Keratinocyte (primary cell): ENCODE measurements around the gene PARD3. TPM values are rescaled to one million over a fixed set of nuclear protein-coding genes. Genes with fewer than 3 reads are reported as not detected.

Experiments
- DNase-seq: peaks from one replicate; pipeline ENCODE4 v3.0.0-alpha.2; 2011; ENCODE audit warnings: low read depth, missing footprints, low spot score
- FAIRE-seq: peaks from 2 replicates; lab custom pipeline; 2011; peaks lifted over from hg19 to GRCh38; lab: Jason Lieb, UNC
- H2AFZ ChIP-seq: 2 replicates; pipeline ENCODE4 v1.6.0; 2012; ENCODE audit warnings: low read length, control low read depth, inconsistent platforms; ENCODE audit not compliant: control insufficient read depth
- H3K27ac ChIP-seq: 2 replicates; pipeline ENCODE4 v1.5.1; 2011; ENCODE audit warnings: low read length; ENCODE audit not compliant: control insufficient read depth, insufficient read depth
- H3K27me3 ChIP-seq: 3 replicates; pipeline ENCODE4 v1.6.0; 2011; ENCODE audit warnings: low read length; ENCODE audit not compliant: control insufficient read depth, insufficient read depth; ENCODE audit errors: extremely low read depth
- H3K36me3 ChIP-seq, 2 experiments: 2 replicates in 1 of 2; 3 replicates in 1 of 2; pipeline ENCODE4 v1.5.1; 2011; ENCODE audit warnings: low read length in 2 of 2, mild to moderate bottlenecking in 1 of 2; ENCODE audit not compliant: control insufficient read depth in 2 of 2, insufficient read depth in 2 of 2; ENCODE audit errors: extremely low read depth in 1 of 2
- H3K4me1 ChIP-seq: 3 replicates; pipeline ENCODE4 v1.5.1; 2011; ENCODE audit warnings: low read length; ENCODE audit not compliant: control insufficient read depth, insufficient read depth; ENCODE audit errors: extremely low read depth
- H3K4me2 ChIP-seq: 3 replicates; pipeline ENCODE4 v1.6.0; 2011; ENCODE audit warnings: low read depth, low read length; ENCODE audit not compliant: control insufficient read depth, insufficient read depth; ENCODE audit errors: extremely low read depth
- H3K4me3 ChIP-seq, 3 experiments: fragments of 200-600 bp in 1 of 3; sonication (generic) in 1 of 3; 2 replicates in 2 of 3; 3 replicates in 1 of 3; pipeline ENCODE4 v1.5.1; 2011 to 2016; ENCODE audit warnings: low read length in 3 of 3, mild to moderate bottlenecking in 3 of 3, control low read depth in 2 of 3, inconsistent platforms in 1 of 3, low read depth in 1 of 3, mixed read lengths in 1 of 3, mixed run types in 1 of 3, moderate library complexity in 1 of 3; ENCODE audit not compliant: control insufficient read depth in 2 of 3, insufficient read depth in 2 of 3; ENCODE audit errors: extremely low read depth in 1 of 3
- H3K79me2 ChIP-seq: 2 replicates; pipeline ENCODE4 v1.6.0; 2012; ENCODE audit warnings: low read length; ENCODE audit not compliant: control insufficient read depth, insufficient read depth
- H3K9ac ChIP-seq: 3 replicates; pipeline ENCODE4 v1.6.0; 2011; ENCODE audit warnings: low read length; ENCODE audit not compliant: control insufficient read depth, insufficient read depth; ENCODE audit errors: extremely low read depth
- H3K9me1 ChIP-seq: 3 replicates; pipeline ENCODE4 v1.6.0; 2011; ENCODE audit warnings: low read length; ENCODE audit not compliant: control insufficient read depth, insufficient read depth; ENCODE audit errors: extremely low read depth
- H3K9me3 ChIP-seq: 2 replicates; pipeline ENCODE4 v1.5.1; 2012; ENCODE audit warnings: low read depth, low read length; ENCODE audit not compliant: control insufficient read depth
- H4K20me1 ChIP-seq: 3 replicates; pipeline ENCODE4 v1.6.0; 2011; ENCODE audit warnings: low read length; ENCODE audit not compliant: control insufficient read depth, insufficient read depth; ENCODE audit errors: extremely low read depth
- EZH2 ChIP-seq: IDR thresholded peaks from one replicate; pipeline ENCODE4 v1.6.1; 2012; ENCODE audit warnings: inconsistent platforms, mild to moderate bottlenecking, low read length, moderate library complexity
- dilution Hi-C: fragments of 300-500 bp; cut with MboI; formaldehyde crosslinking; loops from one replicate; pipeline ENCODE4 v1.7.0; 2020; ENCODE audit warnings: low sequenced_read_pairs; ENCODE audit not compliant: extremely low pct_ligation_motif_present
- polyA plus RNA-seq, 5 experiments: library from polyadenylated mRNA; depleted of rRNA in 3 of 5; stranded (reverse) in 3 of 5; stranded (forward) in 1 of 5; unstranded in 1 of 5; fragments of >200 nt; gene quantifications; 1 replicate in 1 of 5; 2 replicates in 3 of 5; 3 replicates in 1 of 5; pipeline versions ENCODE4 v1.2.1 to v1.2.3, GENCODE V29; 2011 to 2012; ENCODE audit warnings: missing spikeins in 2 of 5, low read depth in 1 of 5, low replicate concordance in 1 of 5
- TF ChIP-seq, protein P1 (sequence below), 3 experiments: IDR thresholded peaks in 1 of 3; conservative IDR thresholded peaks in 1 of 3; optimal IDR thresholded peaks in 1 of 3; 2 replicates in 2 of 3; 3 replicates in 1 of 3; pipeline versions ENCODE3 to v1.5.1; 2011; ENCODE audit warnings: low read length in 3 of 3, mild to moderate bottlenecking in 3 of 3, moderate library complexity in 2 of 3, control low read depth in 1 of 3, inconsistent platforms in 1 of 3; ENCODE audit not compliant: insufficient read depth in 2 of 3; ENCODE audit errors: extremely low read depth in 1 of 3

PARD3 gene
- polyA plus RNA-seq, 1 donor (not counting 4 experiments of a cell fraction or from before 2014, with no cell fraction given), result 46.4 TPM

DNA sequence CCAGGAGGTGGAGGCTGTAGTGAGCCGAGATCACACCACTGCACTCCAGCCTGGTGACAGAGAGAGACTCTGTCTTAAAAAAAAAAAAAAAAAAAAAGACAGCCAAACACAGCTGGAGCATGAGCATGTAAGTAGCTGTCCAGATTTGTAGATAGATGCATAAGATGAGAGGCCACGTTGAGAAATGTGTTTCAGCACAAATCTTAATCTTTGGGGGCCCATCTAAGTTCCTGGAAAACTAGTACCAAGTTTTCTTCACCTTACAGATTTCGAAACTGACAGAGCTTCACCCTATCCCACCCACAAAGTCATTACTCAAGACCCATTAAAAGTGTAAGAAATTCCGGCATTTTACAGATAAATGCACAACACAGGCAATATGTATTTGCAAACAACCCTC is 208.2 kb downstream of the PARD3 start:
- Histone ChIP-seq H3K9ac (no peak overlapping the region), H2AFZ (no peak overlapping the region), H3K9me1 (no peaks in the 10 kb centered on the region), H3K36me3 (no peaks in the 10 kb centered on the region), H4K20me1 (no peaks in the 10 kb centered on the region), H3K4me1 (no peaks in the 10 kb centered on the region), H3K27me3 (no peaks in the 10 kb centered on the region), H3K27ac (no peak overlapping the region), H3K4me3 (no peak overlapping the region), H3K79me2 (peaks cover 19% of the 10 kb centered on the region), H3K9me3 (no peaks in the 10 kb centered on the region), H3K4me2 (no peak overlapping the region)
- FAIRE-seq (no peak), DNase-seq (no peak)
- TF ChIP-seq, protein P1, sequence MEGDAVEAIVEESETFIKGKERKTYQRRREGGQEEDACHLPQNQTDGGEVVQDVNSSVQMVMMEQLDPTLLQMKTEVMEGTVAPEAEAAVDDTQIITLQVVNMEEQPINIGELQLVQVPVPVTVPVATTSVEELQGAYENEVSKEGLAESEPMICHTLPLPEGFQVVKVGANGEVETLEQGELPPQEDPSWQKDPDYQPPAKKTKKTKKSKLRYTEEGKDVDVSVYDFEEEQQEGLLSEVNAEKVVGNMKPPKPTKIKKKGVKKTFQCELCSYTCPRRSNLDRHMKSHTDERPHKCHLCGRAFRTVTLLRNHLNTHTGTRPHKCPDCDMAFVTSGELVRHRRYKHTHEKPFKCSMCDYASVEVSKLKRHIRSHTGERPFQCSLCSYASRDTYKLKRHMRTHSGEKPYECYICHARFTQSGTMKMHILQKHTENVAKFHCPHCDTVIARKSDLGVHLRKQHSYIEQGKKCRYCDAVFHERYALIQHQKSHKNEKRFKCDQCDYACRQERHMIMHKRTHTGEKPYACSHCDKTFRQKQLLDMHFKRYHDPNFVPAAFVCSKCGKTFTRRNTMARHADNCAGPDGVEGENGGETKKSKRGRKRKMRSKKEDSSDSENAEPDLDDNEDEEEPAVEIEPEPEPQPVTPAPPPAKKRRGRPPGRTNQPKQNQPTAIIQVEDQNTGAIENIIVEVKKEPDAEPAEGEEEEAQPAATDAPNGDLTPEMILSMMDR (optimal IDR thresholded peaks at IDR 0.05 in 1 of 3, IDR thresholded peaks at IDR 0.05 in 1 of 3, conservative IDR thresholded peaks at IDR 0.05 in 1 of 3; ENCODE audit: extremely low read depth in 1 of 3, insufficient read depth in 2 of 3, low read length in 3 of 3), result no peak
- TF ChIP-seq EZH2, result no peak
- dilution Hi-C loops, result no loop called here

DNA sequence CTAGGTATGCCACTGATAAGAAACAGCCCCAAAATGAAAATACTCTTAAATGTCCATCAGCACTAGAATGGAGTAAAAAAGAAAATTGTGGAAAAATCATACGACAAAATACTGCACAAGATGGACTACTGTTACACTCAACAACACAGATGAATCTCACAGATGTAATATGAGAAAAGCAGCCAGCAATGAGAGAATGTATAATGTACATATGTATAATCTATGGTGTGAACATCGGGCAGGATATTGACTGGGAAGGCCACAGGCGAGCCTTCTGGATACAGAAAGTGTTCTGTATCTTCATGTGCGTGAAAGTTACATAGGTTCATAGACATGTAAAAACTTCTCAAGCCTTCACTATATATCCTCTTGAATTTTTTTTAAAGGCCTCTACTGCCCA is 212.6 kb downstream of the PARD3 start:
- no peak for FAIRE-seq
- no peaks in the 10 kb centered on the region for H3K9me1 ChIP-seq
- peaks cover 11% of the 10 kb centered on the region for H3K79me2 ChIP-seq
- peaks cover 4% of the 10 kb centered on the region for H4K20me1 ChIP-seq
- dilution Hi-C loops, result no loop called here
- H3K27me3 ChIP-seq, result no peaks in the 10 kb centered on the region
- no peaks in the 10 kb centered on the region for H3K36me3 ChIP-seq
- H3K9ac ChIP-seq, result no peak overlapping the region
- H3K4me1 ChIP-seq, result no peaks in the 10 kb centered on the region
- no peak overlapping the region for H3K27ac ChIP-seq
- no peak for TF ChIP-seq EZH2
- no peak overlapping the region for H2AFZ ChIP-seq
- H3K4me3 ChIP-seq, result no peak overlapping the region
- H3K9me3 ChIP-seq, result no peaks in the 10 kb centered on the region
- H3K4me2 ChIP-seq, result no peak overlapping the region
- DNase-seq, result no peak

DNA sequence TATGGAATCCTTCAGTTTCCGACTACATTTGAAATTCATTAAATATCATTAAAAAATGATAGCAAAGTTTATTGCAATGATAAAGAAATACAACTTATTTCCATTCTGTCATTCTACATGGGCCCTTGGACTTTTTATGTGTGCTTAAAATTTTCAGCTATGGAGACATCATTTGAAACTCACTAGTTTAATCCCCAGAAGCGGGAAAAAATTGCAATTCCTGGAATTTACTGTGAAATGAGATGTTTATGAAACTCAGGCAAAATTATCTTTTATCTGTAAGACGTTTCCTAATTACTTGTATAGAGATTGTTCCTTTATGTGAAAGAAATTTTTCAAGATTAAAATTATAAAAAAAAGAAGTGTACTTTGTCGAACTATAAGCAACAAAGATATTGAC is 213.4 kb downstream of the PARD3 start:
- Histone ChIP-seq H3K4me3 (no peak overlapping the region), H3K27me3 (no peaks in the 10 kb centered on the region), H3K9me1 (no peaks in the 10 kb centered on the region), H3K27ac (no peak overlapping the region), H3K36me3 (no peaks in the 10 kb centered on the region), H2AFZ (no peak overlapping the region), H4K20me1 (peaks cover 4% of the 10 kb centered on the region), H3K4me1 (no peaks in the 10 kb centered on the region), H3K9ac (no peak overlapping the region), H3K79me2 (peaks cover 14% of the 10 kb centered on the region), H3K4me2 (no peak overlapping the region), H3K9me3 (no peaks in the 10 kb centered on the region)
- TF ChIP-seq, protein P1 (optimal IDR thresholded peaks at IDR 0.05 in 1 of 3, IDR thresholded peaks at IDR 0.05 in 1 of 3, conservative IDR thresholded peaks at IDR 0.05 in 1 of 3; ENCODE audit: extremely low read depth in 1 of 3, insufficient read depth in 2 of 3, low read length in 3 of 3), result no peak
- no peak for TF ChIP-seq EZH2
- dilution Hi-C loops, result no loop called here
- DNase-seq (no peak), FAIRE-seq (no peak)
